CD4-positive, alpha-beta memory T cell (primary cell): ENCODE measurements around the gene DDR2. TPM values are rescaled to one million over a fixed set of nuclear protein-coding genes. Genes with fewer than 3 reads are reported as not detected.

ENCODE experiments used
- CTCF ChIA-PET: fragments of 350-600 bp; sonication (Branson Sonifier 250); formaldehyde crosslinking; loops from one replicate; lab custom pipeline; 2021; ENCODE audit warnings: inconsistent platforms; ENCODE audit not compliant: partially characterized antibody; lab: Charles Lee
- POLR2A ChIA-PET: fragments of 350-600 bp; sonication (Branson Sonifier 250); formaldehyde crosslinking; loops from one replicate; lab custom pipeline; 2021; ENCODE audit not compliant: partially characterized antibody; lab: Charles Lee
- DNase-seq, 5 donors: peaks; one replicate each; pipeline versions ENCODE4 v3.0.0 to v3.0.0-alpha.2; 2020 to 2022; ENCODE audit warnings: mixed read lengths in 1 of 5
- H3K27ac ChIP-seq: one replicate; pipeline ENCODE4 v1.7.0; 2013; ENCODE audit warnings: low read depth, low read length
- H3K27me3 ChIP-seq: 2 replicates; pipeline ENCODE4 v1.7.0; 2013; ENCODE audit warnings: mild to moderate bottlenecking, low read length, moderate library complexity; ENCODE audit not compliant: insufficient read depth
- H3K36me3 ChIP-seq: 2 replicates; pipeline ENCODE4 v1.7.0; 2013; ENCODE audit warnings: mild to moderate bottlenecking, low read length, moderate library complexity; ENCODE audit not compliant: insufficient read depth
- H3K4me1 ChIP-seq: 2 replicates; pipeline ENCODE4 v1.7.0; 2013; ENCODE audit warnings: mild to moderate bottlenecking, low read length, moderate library complexity; ENCODE audit not compliant: insufficient read depth
- H3K4me3 ChIP-seq, 2 donors: one replicate each; pipeline ENCODE4 v1.7.0; 2013; ENCODE audit warnings: low read length in 2 of 2, mild to moderate bottlenecking in 1 of 2
- H3K9me3 ChIP-seq, 2 donors: one replicate each; pipeline ENCODE4 v1.7.0; 2013; ENCODE audit warnings: low read length in 2 of 2, control low read depth in 1 of 2; ENCODE audit not compliant: control insufficient read depth in 1 of 2
- H3K27ac Mint-ChIP-seq, 7 donors: one replicate each; pipeline ENCODE4 v1.8.0; 2020 to 2021; ENCODE audit warnings: mixed read lengths in 7 of 7, mild to moderate bottlenecking in 6 of 7, inconsistent platforms in 3 of 7, moderate library complexity in 3 of 7
- H3K27me3 Mint-ChIP-seq, 2 donors: one replicate each; pipeline ENCODE4 v1.8.0; 2020 to 2021; ENCODE audit warnings: mixed read lengths in 2 of 2
- H3K36me3 Mint-ChIP-seq, 2 donors: one replicate each; pipeline ENCODE4 v1.8.0; 2020 to 2021; ENCODE audit warnings: mixed read lengths in 2 of 2, inconsistent platforms in 1 of 2, mild to moderate bottlenecking in 1 of 2
- H3K4me1 Mint-ChIP-seq, 4 donors: one replicate each; pipeline ENCODE4 v1.8.0; 2020 to 2021; ENCODE audit warnings: mixed read lengths in 4 of 4, mild to moderate bottlenecking in 1 of 4
- H3K4me3 Mint-ChIP-seq, 8 donors: one replicate each; pipeline ENCODE4 v1.8.0; 2020 to 2021; ENCODE audit warnings: mixed read lengths in 8 of 8, mild to moderate bottlenecking in 7 of 8, moderate library complexity in 6 of 8, inconsistent platforms in 3 of 8
- H3K9me3 Mint-ChIP-seq, 8 donors: one replicate each; pipeline ENCODE4 v1.8.0; 2020 to 2021; ENCODE audit warnings: mixed read lengths in 8 of 8, mild to moderate bottlenecking in 5 of 8, inconsistent platforms in 3 of 8, moderate library complexity in 1 of 8
- intact Hi-C: fragments of 100-400 bp; cut with micrococcal nuclease; formaldehyde crosslinking; loops from one replicate; pipeline ENCODE4 v1.15.1; 2023
- polyA plus RNA-seq, 2 donors: library from polyadenylated mRNA; unstranded; fragments of 300-500 nt; fragmentation: Illumina TruSeq; gene quantifications; one replicate each; pipeline ENCODE4 v1.2.3, GENCODE V29; 2021
- total RNA-seq, 2 experiments: library from RNA; stranded (reverse); gene quantifications; one replicate each; pipeline ENCODE4 v1.2.3, GENCODE V29; 2021

DDR2 gene
- total and polyA plus RNA-seq, 4 experiments from 2014 or later: 0.18 to 0.53 (median 0.47) TPM; not detected in 1

DNA sequence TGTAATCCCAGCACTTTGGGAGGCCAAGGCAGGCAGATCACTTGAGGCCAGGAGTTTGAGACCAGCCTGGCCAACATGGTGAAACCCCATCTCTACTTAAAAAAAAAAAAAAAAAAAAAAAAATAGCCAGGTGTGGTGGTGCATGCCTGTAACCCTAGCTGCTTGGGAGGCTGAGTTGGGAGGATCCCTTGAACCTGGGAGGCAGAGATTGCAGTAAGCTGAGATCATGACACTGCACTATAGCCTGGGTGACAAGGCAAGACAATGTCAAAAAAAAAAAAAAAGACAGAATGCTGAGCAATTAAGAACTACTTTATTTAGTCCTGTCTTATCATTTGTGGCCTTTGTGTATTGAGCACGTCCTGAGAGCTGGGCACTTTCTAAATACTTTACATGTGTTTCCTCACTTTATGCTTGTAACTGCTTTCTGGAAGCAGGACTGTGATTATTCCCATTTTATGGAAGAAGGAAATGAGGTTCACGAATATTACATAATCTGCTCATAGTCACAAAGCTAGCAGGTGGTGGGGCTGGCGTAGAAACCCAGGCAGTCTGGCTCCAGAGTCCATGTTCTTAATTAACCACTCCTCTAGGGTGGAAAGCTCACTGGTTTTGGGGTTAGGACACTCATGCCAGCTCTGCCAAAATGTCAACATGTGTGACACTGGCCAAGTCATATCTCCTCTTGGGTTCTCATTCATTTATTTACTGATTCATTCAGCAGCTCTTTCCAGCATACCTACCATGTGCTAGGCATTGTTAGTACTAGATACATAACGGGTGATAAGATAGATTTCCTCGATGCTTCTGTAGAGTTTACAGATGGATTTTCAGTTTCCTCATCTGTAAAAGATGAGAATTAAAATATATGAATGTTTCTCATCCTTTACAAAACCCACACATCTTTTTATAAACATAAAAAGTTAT lies 57.7 kb downstream of the DDR2 start:
- Histone ChIP-seq H3K27ac (no peak overlapping the region), H3K9me3 (no peaks in the 10 kb centered on the region), H3K4me1 (no peaks in the 10 kb centered on the region), H3K4me3 (no peak overlapping the region), H3K36me3 (no peaks in the 10 kb centered on the region), H3K27me3 (no peaks in the 10 kb centered on the region)
- intact Hi-C loops: no loop called here
- Mint-ChIP-seq H3K4me1 (peaks cover 0 to 3% (median 1%) of the 10 kb centered on the region in 4 donors), H3K4me3 (no peak overlapping the region), H3K36me3 (no peaks in the 10 kb centered on the region), H3K27ac (no peak overlapping the region), H3K9me3 (no peaks in the 10 kb centered on the region), H3K27me3 (peaks cover 0 to 11% of the 10 kb centered on the region in 2 donors)
- POLR2A ChIA-PET: no interaction called here
- CTCF ChIA-PET: interaction anchor here (0.5 kb wide), 1 partner anchor 158 kb away, joined by 3 read pairs; no protein-coding TSS in a partner anchor
- DNase-seq: no peak

DNA sequence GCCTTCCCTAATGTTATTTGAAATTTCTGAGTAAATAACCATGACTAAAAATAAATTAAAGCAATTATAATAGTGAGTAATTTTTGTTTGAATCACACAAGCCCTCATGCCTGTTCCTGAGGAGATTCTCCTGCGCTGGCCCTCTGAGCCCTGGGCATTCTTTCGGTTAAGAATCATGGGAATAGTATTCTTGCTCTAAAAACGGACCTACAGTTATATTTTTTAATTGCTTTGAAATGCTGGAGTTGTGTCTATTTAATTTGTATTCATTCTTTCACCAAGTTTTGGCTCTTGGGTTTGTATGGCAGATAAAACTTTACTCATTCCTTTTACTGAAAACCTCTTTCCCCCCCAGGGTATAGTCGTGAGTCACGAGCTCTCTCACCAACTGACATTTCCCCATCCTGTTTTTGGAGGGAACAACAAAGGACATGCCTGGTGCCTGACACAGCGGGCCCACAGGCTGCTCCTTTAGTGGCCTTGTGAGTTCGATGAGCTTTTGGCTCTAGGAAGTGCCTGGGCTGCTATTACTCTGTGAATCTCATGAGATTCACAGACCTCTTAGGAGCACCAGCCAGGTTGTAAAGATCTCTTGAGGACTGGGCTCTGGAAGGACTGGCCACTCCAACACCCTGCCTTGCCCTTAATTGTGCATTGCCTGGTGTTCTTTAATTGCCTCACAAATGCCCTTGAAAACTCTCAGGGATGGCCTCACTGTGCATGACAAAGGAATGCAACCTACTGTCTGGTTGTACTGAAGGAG lies 58.6 kb downstream of the DDR2 start:
- H3K4me3 Mint-ChIP-seq: no peak overlapping the region

DNA sequence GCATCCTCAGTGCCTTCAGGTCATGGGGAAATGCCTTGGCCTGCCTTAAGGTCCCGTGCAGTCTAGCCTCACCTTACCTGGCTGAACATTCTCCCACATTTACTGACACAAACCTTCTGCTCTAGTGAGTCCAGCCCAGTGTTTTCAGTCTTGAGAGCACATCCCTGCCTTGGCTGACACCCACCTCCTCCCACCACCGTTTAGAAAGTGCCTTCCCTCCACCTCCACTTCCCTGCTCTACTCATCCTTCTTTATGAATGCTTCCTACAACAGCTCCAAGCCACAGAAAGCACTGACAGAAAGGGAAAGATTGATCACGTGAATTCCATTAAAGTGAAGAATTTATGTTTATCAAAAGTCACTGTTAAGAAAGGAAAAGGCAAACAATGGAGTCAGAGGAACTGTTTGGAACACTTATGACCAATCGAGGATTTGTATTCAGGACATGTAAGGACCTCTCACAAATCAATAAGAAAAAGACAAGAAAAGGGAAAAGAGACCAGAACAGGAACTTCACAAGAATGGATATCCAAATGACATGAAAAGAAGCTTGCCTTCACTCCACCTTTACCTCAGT lies 59.8 kb downstream of the DDR2 start:
- no peaks in the 10 kb centered on the region for H3K4me1 ChIP-seq
- Mint-ChIP-seq H3K9me3 (no peaks in the 10 kb centered on the region), H3K27me3 (peaks cover 2 to 15% of the 10 kb centered on the region in 2 donors), H3K4me3 (no peak overlapping the region), H3K36me3 (no peaks in the 10 kb centered on the region), H3K4me1 (peaks cover 0 to 3% (median 1%) of the 10 kb centered on the region in 4 donors), H3K27ac (no peak overlapping the region)
- H3K27ac ChIP-seq: no peak overlapping the region
- ChIA-PET POLR2A (no interaction called here), CTCF (no interaction called here)
- no peaks in the 10 kb centered on the region for H3K9me3 ChIP-seq
- H3K36me3 ChIP-seq: no peaks in the 10 kb centered on the region
- no peaks in the 10 kb centered on the region for H3K27me3 ChIP-seq
- H3K4me3 ChIP-seq: no peak overlapping the region
- intact Hi-C loops: no loop called here
- no peak for DNase-seq

More for the DNA sequence above, 58.6 kb downstream of the DDR2 start:
- CTCF ChIA-PET: interaction anchor here (0.5 kb wide), 1 partner anchor 157 kb away, joined by 3 read pairs; no protein-coding TSS in a partner anchor
- intact Hi-C loops: no loop called here
- Mint-ChIP-seq H3K9me3 (no peaks in the 10 kb centered on the region), H3K27ac (no peak overlapping the region), H3K36me3 (no peaks in the 10 kb centered on the region), H3K4me1 (peaks cover 0 to 3% (median 1%) of the 10 kb centered on the region in 4 donors), H3K27me3 (peaks cover 0 to 11% of the 10 kb centered on the region in 2 donors)
- Histone ChIP-seq H3K9me3 (no peaks in the 10 kb centered on the region), H3K4me1 (no peaks in the 10 kb centered on the region), H3K27ac (no peak overlapping the region), H3K4me3 (no peak overlapping the region), H3K36me3 (no peaks in the 10 kb centered on the region), H3K27me3 (no peaks in the 10 kb centered on the region)
- POLR2A ChIA-PET: no interaction called here
- no peak for DNase-seq

DNA sequence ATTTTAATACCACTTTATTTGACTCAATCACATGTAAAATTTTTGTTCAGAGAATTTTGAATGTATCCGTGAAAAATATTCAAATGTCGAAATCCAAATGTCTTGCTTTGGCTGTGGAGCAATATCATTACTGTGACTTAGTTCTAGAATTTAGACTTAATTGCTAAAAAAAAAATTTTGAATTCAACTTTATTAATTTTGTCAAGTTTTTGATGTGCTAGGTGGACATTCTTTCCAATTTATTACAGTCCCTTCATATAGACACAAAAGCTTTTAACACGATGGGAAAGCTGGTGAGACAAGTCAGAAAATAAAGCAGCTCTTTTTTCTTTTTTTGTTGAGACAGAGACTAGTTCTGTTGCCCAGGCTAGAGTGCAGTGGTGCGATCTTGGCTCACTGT lies 62.6 kb downstream of the DDR2 start:
- H3K27ac ChIP-seq: no peak overlapping the region
- no peaks in the 10 kb centered on the region for H3K9me3 ChIP-seq
- ChIA-PET POLR2A (no interaction called here), CTCF (no interaction called here)
- no peak overlapping the region for H3K4me3 ChIP-seq
- H3K27ac Mint-ChIP-seq: no peak overlapping the region
- H3K4me1 Mint-ChIP-seq: no peaks in the 10 kb centered on the region
- no peak overlapping the region for H3K4me3 Mint-ChIP-seq
- H3K9me3 Mint-ChIP-seq: no peaks in the 10 kb centered on the region
- peaks cover 2 to 9% of the 10 kb centered on the region in 2 donors for H3K27me3 Mint-ChIP-seq
- H3K4me1 ChIP-seq: no peaks in the 10 kb centered on the region
- intact Hi-C loops: no loop called here
- DNase-seq: no peak
- H3K27me3 ChIP-seq: no peaks in the 10 kb centered on the region
- H3K36me3 ChIP-seq: no peaks in the 10 kb centered on the region
- H3K36me3 Mint-ChIP-seq: no peaks in the 10 kb centered on the region

DNA sequence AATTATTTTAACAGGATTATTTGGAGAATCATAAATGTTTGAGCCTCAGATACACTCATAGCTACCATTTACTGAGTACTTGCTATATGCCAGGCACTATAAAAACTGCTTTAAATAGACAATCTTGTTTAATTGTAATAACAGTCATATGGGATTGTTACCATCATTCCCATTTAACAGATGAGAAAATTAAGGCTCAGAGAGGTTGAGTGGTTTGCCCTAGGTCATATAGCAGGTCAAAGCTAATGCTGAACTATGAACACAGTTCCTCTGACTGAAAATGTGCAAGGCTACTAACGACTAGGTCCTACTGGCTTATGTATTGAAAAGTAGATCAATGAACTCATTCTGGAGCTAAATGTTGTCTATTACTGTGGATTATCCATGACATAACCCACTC lies 63.4 kb downstream of the DDR2 start:
- Histone ChIP-seq H3K27ac (no peak overlapping the region), H3K4me3 (no peak overlapping the region), H3K27me3 (no peaks in the 10 kb centered on the region), H3K4me1 (no peaks in the 10 kb centered on the region), H3K9me3 (no peaks in the 10 kb centered on the region), H3K36me3 (no peaks in the 10 kb centered on the region)
- POLR2A ChIA-PET: no interaction called here
- Mint-ChIP-seq H3K4me1 (no peaks in the 10 kb centered on the region), H3K27ac (no peak overlapping the region), H3K9me3 (no peaks in the 10 kb centered on the region), H3K27me3 (peaks cover 2 to 9% of the 10 kb centered on the region in 2 donors), H3K36me3 (no peaks in the 10 kb centered on the region), H3K4me3 (no peak overlapping the region)
- intact Hi-C loops: no loop called here
- CTCF ChIA-PET: no interaction called here
- DNase-seq: no peak

DNA sequence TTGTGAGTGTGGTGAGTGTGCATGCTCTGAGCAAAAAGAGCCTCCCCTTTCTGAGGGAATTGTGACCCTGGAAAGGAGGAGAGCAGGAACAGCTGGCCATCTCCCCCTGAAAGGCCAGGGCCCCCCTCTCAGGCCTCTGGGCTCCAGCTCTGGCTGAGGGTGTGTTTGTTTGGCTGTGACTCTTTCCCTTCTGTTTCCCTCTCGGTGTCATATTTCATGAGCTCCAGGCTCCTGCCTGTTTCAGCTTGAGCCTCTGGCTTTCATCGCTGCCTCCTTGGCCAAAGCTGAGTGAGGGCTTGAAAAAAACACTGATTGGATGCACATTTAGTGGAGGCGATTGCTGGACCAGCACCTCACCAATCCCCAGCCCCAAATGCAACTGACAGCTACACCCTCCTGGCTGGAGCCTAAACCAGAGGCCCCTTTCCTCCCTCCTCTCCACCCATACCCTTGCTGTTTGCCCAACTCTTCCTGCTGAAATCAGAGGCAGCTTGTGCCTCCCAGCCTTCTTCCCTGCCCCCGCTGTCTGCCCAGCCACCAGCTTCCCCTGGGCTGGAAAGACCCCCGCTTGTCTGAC lies 64.1 kb downstream of the DDR2 start:
- Mint-ChIP-seq H3K27me3 (peaks cover 2 to 9% of the 10 kb centered on the region in 2 donors), H3K27ac (no peak overlapping the region), H3K36me3 (no peaks in the 10 kb centered on the region), H3K4me1 (no peaks in the 10 kb centered on the region), H3K4me3 (no peak overlapping the region), H3K9me3 (no peaks in the 10 kb centered on the region)
- H3K27ac ChIP-seq: no peak overlapping the region
- intact Hi-C loops: no loop called here
- POLR2A ChIA-PET: no interaction called here
- H3K4me1 ChIP-seq: no peaks in the 10 kb centered on the region
- CTCF ChIA-PET: no interaction called here
- no peaks in the 10 kb centered on the region for H3K36me3 ChIP-seq
- H3K27me3 ChIP-seq: no peaks in the 10 kb centered on the region
- DNase-seq: no peak
- H3K9me3 ChIP-seq: no peaks in the 10 kb centered on the region
- H3K4me3 ChIP-seq: no peak overlapping the region
